GM21825 (cell line): ENCODE measurements around the gene SLC44A3.
A peak's percentile ranks its signal among the peaks of the same experiment; 100 is the strongest.
"Not testable (repeated sequence)": the region's sequence is repeated elsewhere in the genome, so short reads cannot be mapped to it uniquely, and the experiment has no call there.

Experiments
- ATAC-seq: cut with Tn5 transposase; IDR thresholded peaks from one replicate; pipeline ENCODE4 v1.9.1; 2021; ENCODE audit warnings: mild to moderate bottlenecking, moderate library complexity; ENCODE audit not compliant: unreplicated experiment

The SLC44A3 gene

DNA sequence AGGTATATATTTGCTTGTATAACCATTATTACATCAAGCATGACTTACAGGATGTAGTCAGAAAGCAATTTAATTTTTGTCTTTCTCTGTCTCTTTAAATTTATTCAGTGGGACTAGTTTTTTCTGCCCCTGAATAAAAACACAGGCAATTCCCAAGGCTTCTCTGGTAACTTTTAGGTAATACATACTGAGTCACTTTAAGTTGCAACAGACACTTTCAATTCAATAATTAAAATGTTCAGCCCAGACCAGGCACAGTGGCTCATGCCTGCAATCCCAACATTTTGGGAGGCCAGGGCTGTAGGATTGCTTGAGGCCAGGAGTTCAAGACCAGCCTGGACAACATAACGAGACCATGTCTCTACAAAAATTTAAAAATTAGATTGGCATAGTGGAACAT is 12.3 kb downstream of the SLC44A3 start:
- ATAC-seq: no peak

DNA sequence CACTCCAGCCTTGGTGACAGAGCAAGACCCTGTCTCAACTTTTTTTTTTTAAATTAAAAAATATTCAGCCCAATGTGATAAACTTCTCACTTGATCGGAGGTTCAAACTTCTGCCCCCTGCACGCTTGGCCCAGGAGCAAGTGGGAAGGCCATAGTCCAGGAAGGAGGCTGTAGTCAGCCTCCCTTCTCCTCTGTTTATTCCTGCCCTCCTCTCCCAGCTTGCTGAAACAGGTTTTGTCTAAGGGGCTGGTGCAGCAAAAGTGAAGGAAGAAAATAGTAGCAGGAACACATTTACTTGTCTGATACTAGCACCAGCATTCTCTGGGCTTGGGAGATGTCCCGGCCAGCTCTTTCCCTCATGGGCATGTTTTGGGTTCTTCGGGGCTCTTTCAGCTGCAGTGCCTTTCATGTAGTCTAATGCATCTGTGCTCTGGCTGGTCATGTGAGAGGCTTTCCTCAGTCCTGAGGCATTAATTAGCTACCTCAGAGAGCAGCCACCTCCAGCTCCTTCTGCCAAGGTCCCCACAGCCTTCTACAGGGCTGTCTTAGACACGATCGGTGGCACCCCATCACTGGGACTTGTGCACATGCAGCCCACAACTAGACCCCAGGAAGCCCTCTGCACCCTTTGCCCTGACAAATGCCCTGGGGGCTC is 12.9 kb downstream of the SLC44A3 start:
- no peak for ATAC-seq

DNA sequence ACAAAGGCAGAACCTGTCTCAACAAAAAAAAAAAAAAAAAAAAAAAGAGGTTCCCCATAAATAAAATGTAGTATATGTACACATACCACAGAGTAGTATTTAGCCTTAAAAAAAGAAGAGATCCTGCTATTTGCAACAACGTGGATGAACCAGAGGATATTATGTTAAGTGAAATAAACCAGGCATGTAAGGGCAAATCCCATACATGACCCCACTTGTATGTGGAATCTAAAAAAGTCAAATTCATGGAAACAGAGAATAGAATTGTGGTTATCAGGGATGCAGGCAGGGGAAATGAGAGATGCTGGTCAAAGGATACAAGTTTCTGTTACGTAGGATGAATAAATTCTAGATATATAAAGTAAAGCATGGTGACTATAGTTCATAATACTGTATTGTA is 16.7 kb downstream of the SLC44A3 start:
- no peak for ATAC-seq

DNA sequence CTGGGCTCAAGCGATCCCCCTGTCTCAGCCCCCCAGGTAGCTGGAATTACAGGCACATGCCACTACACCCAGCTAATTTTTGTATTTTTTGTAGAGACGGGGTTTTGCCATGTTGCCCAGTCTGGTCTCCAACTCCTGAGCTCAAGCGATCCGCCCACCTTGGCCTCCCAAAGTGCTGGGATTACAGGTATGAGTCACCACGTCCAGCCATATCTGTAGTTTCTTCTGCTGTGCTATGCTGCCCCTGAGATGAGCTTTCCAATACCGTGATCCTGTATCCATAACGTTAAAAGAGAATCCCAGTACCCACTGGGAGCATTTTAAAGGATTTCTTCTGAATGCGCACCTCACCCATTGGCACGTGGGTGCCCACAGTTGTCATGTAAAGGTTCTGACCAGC is 20.2 kb downstream of the SLC44A3 start:
- not testable (repeated sequence) for ATAC-seq

- ATAC-seq: no peak
These were observed 20.7 kb downstream of the SLC44A3 start for GRCh38 chr1:94840808-94841207.

DNA sequence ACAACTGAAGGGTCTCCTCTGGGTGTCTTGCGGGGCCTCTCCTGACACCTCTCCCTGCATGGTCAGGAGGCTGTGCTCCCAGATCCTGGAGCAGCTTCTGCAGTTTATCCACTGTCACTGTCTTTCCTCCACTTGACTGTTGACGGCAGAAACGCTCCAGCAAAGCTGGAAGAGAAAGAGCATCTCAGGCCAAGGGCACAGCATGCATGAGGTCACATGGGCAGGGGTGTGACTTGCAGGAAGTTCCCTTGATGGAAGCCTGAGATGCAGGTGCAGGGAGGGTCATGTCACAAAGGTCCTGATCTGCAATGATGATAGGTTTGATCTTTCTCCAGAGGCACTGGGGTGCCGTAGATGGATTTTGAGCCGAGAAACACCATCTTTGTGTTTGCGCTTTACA is 23.3 kb downstream of the SLC44A3 start:
- ATAC-seq: no peak

- no peak for ATAC-seq
These were observed 23.7 kb downstream of the SLC44A3 start for GRCh38 chr1:94843846-94844245.

DNA sequence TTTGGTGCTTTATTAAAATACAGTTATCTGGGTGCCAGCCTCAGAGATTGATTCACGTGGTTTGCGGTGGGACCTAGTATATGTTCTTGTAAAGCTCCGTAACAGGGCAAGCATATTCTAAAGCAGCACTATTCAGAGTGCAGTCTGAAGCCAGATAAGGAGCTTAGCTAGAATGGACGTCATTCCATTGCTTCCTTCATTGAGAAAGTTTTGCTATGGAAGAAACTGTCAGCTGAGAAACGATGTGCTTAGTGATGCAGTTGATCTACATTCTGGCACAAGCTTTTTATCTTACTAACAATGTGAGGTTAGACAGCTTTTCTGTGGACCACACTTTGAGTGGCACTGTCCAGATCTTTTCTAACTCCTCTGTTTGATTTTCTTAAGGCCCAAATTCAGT is 26.2 kb downstream of the SLC44A3 start:
- no peak for ATAC-seq

DNA sequence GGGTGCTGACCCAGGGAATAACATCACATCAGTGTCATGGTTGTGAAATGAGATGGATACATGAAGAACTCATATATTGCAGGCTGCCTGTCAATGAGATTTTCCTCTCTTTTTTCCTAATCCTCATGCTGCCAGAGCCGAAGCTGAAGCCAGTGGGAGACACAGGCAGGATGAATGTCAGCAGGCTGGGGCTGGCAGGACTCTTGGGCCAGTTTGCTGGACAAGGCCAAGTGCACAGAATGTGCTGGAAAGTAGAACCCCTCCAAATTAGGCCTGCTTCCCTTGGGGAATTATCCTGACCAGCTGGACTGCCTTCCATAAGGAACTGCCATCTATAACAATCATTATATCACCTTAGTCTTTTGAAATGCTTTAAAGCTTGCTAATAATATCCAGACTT is 31.4 kb downstream of the SLC44A3 start:
- no peak for ATAC-seq

- ATAC-seq: no peak
These were observed 32.6 kb downstream of the SLC44A3 start for GRCh38 chr1:94852788-94853187.

DNA sequence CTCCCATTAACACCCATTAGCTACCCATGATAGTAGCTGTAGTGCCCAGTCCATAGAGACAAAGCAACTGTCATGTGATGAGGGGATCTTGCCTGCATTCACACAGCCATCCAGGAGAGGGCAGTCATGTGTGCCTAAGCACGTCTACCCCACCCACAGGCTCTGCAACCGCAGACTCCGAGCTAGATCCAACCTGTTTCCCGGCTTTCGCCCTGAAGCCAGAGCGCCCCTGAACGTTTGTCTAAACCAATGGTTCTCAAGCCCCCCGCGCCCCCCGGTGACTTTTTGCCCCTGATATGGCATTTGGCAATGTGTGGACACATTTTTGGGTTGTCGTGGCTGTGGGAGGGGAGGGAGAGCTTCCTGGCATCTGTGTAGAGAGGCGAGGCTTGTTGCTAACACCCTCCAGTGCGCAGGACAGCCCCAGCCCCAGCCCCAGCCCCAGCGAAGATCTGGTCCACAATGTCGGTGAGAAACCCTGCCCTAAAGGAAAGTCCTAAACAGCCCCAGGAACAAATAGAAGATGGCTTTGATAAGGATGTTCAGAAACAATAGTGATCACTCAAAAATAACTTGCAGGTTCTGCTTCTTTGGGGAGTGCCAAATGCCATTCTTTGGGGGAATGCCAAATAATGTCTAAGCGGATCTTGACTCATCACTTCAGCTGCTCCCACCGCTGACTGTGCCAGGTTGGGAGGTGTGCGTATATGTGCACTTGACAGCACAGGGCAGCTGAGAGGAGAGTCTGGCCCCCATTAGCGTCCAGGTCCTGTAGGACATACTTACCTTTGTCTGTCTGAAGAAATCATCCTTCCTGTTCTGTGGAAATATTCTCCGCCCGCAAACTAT is 34.5 kb downstream of the SLC44A3 start:
- peak; percentile 99 for ATAC-seq

- no peak for ATAC-seq
These were observed 35.1 kb downstream of the SLC44A3 start for GRCh38 chr1:94855307-94855700.

- ATAC-seq: no peak
These were observed 35.8 kb downstream of the SLC44A3 start for GRCh38 chr1:94856004-94856403.

DNA sequence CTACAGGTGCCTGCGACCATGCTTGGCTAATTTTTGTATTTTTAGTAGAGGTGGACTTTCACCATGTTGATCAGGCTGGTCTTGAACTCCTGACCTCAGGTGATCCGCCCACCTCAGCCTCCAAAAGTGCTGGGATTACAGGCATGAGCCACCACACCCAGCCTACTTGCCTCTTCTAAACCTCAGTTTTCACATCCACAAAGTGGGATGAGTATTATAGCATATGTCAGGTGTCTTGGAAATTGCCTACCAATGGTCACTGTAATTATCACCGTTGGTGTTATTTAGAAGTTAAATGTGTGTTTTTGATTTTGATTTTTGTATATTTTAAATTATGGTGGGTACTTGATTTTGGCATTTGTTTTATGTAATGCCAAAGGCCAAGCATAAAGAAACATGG is 36.7 kb downstream of the SLC44A3 start:
- no peak for ATAC-seq

GRCh38 chr1:94858276-94858675 is 38.1 kb downstream of the SLC44A3 start:
- no peak for ATAC-seq

GRCh38 chr1:94859174-94859573 is 39.0 kb downstream of the SLC44A3 start:
- no peak for ATAC-seq

DNA sequence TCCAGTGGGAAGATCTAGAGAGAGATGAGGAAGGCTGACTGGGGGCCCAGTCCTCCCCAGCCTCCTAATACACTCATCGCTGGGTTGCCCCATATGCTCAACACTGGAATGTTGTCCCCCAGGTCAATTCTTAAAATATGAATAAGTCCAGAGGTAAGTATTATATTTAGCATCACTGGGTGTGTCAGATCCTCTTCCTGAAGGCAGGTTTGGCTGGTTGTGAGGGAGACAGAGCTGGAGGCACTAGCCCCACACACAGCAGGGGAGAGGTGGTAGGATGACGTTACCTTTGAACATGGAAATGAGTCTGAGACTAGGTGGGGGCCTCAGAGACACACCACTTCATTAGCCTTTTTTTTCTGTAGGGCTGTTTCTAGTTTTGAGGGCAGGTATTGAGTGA is 42.6 kb downstream of the SLC44A3 start:
- no peak for ATAC-seq

GRCh38 chr1:94863297-94863911 is 43.2 kb downstream of the SLC44A3 start:
- no peak for ATAC-seq

GRCh38 chr1:94863919-94864318 is 43.8 kb downstream of the SLC44A3 start:
- no peak for ATAC-seq

DNA sequence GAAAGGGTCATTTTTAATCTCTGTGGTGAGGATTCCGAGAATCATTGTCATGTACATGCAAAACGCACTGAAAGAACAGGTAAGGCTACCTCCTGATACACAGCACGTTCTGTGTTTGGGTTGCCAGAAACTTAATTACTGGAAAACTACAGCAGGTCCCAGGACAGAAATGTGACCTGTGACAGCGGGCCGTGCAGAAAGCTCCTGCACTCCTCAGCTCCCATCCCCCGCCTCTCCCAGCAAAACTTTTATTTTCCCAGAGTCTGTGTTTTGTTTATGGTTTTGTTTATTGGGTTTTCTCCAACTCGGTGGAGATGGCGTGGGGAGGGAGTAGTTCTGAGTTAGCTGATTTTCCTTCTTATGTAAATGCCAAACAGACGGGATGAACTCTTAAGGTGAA is 44.7 kb downstream of the SLC44A3 start:
- ATAC-seq: no peak

DNA sequence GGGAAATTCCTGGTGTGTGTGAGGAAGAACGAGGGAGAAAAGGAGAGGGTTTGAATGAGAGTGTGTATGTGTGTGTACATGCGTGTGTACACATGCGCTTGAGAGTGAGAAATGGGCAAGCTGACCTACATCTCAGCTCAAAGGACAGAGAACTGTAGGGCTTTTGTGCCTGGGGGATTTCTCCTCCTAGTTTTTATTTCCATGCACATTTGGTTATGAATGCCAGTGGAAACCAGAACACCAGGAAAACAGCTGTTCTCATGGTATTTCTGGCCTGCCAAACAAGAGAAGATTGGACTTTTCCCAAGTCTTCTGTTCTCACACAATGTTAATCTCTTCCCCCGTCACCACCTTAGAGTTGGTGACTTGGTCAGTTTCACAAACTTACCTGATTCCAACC is 45.2 kb downstream of the SLC44A3 start:
- no peak for ATAC-seq

DNA sequence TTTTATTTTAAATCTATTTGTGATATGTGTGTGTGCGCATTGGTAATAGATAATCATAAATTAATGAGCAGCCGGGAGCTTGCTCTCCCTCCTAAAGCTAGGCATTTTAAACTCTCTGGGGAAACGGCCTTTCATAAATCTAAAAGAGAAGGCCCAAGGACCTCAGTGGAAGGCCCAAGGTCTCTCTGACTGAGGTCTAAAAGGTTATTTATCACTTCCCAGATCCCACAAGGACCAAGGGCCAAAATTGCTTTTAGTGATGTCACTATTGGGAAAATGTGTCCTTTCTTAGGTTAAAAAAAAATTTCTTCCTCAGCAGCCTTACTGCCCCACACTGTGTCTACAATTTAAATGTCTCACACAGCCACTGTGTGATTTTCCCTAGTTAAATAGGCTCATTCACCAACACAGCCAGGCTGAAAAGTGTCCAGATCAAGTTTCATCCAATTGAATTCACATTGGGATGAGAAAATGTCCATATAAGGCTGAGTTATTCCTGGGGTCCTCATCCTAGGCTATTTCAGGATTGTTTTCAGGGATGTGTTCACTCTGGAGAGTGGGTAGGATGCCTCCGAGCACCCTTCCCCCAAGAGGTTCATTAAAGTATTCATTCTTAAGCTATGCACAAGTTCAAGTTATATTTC is 46.1 kb downstream of the SLC44A3 start:
- no peak for ATAC-seq
